H1 (cell line): ENCODE results near the gene SLX9. TPM values are rescaled to one million over a fixed set of nuclear protein-coding genes. Genes with fewer than 3 reads are reported as not detected.

Experiments used
- CTCF ChIA-PET: fragments of 300-600 bp; sonication (Branson Sonifier 250); formaldehyde crosslinking; loops from one replicate; lab custom pipeline; 2021; ENCODE audit not compliant: partially characterized antibody; lab: Charles Lee
- POLR2A ChIA-PET: fragments of 300-600 bp; sonication (Branson Sonifier 250); formaldehyde crosslinking; loops from one replicate; lab custom pipeline; 2021; ENCODE audit warnings: inconsistent platforms; ENCODE audit not compliant: partially characterized antibody; lab: Charles Lee
- DNase-seq, 2 experiments: peaks; one replicate each; pipeline versions ENCODE4 v3.0.0 to v3.0.0-alpha.2; 2010 to 2022; ENCODE audit warnings: low spot score in 2 of 2, low read depth in 1 of 2, mixed read lengths in 1 of 2
- FAIRE-seq: peaks from 2 replicates; lab custom pipeline; 2011; peaks lifted over from hg19 to GRCh38; lab: Jason Lieb, UNC
- H2AFZ ChIP-seq: 2 replicates; pipeline ENCODE4 v1.8.1; 2012; ENCODE audit warnings: low read length, inconsistent platforms
- H2AK5ac ChIP-seq: 2 replicates; pipeline ENCODE4 v1.6.1; 2013; ENCODE audit warnings: low read depth, low read length
- H2BK120ac ChIP-seq: replicated peaks from 2 replicates; pipeline ENCODE3; 2013; ENCODE audit warnings: low read depth, low read length, inconsistent platforms
- H2BK12ac ChIP-seq: 2 replicates; pipeline ENCODE4 v1.6.1; 2013; ENCODE audit warnings: low read depth, low read length
- H2BK15ac ChIP-seq: 2 replicates; pipeline ENCODE4 v1.6.1; 2013; ENCODE audit warnings: low read length
- H2BK20ac ChIP-seq: 2 replicates; pipeline ENCODE4 v1.6.1; 2013; ENCODE audit warnings: low read length
- H2BK5ac ChIP-seq: 2 replicates; pipeline ENCODE4 v1.6.1; 2013; ENCODE audit warnings: low read depth, low read length
- H3K14ac ChIP-seq: 2 replicates; pipeline ENCODE4 v1.6.1; 2013; ENCODE audit warnings: inconsistent platforms; ENCODE audit not compliant: insufficient read length
- H3K18ac ChIP-seq: 2 replicates; pipeline ENCODE4 v1.6.1; 2013; ENCODE audit warnings: low read length; ENCODE audit errors: extremely low read depth
- H3K23ac ChIP-seq: 2 replicates; pipeline ENCODE4 v1.6.1; 2013; ENCODE audit warnings: inconsistent platforms; ENCODE audit not compliant: insufficient read length
- H3K23me2 ChIP-seq: 2 replicates; pipeline ENCODE4 v1.6.1; 2013; ENCODE audit warnings: low read depth, low read length
- H3K27ac ChIP-seq: 2 replicates; pipeline ENCODE4 v1.6.1; 2011; ENCODE audit warnings: low read depth, low read length, inconsistent platforms
- H3K27me3 ChIP-seq, 4 experiments: replicated peaks in 1 of 4; 1 replicate in 1 of 4; 2 replicates in 3 of 4; pipeline versions ENCODE4 v1.6.1 to v1.8.1; 2011 to 2013; ENCODE audit warnings: low read length in 3 of 4, mild to moderate bottlenecking in 3 of 4, inconsistent platforms in 2 of 4, mixed read lengths in 2 of 4, moderate library complexity in 1 of 4; ENCODE audit not compliant: control insufficient read depth in 3 of 4, insufficient read depth in 3 of 4; ENCODE audit errors: extremely low read depth in 1 of 4
- H3K36me3 ChIP-seq, 4 experiments: 2 replicates each; pipeline versions ENCODE4 v1.6.1 to v1.8.1; 2011 to 2013; ENCODE audit warnings: mild to moderate bottlenecking in 4 of 4, low read length in 3 of 4, moderate library complexity in 2 of 4, control low read depth in 1 of 4, inconsistent platforms in 1 of 4; ENCODE audit not compliant: insufficient read depth in 4 of 4, control insufficient read depth in 2 of 4
- H3K4ac ChIP-seq: replicated peaks from 2 replicates; pipeline ENCODE3; 2013; ENCODE audit warnings: low read length, low read depth, mixed read lengths, inconsistent platforms; ENCODE audit not compliant: insufficient read length
- H3K4me1 ChIP-seq, 4 experiments: replicated peaks in 1 of 4; 1 replicate in 1 of 4; 2 replicates in 3 of 4; pipeline versions ENCODE4 v1.6.1 to v1.8.1; 2011 to 2013; ENCODE audit warnings: low read length in 3 of 4, inconsistent platforms in 2 of 4, mixed read lengths in 1 of 4; ENCODE audit not compliant: insufficient read depth in 4 of 4, control insufficient read depth in 3 of 4
- H3K4me2 ChIP-seq, 2 experiments: 2 replicates each; pipeline versions ENCODE4 v1.6.1 to v1.8.1; 2011 to 2013; ENCODE audit warnings: low read depth in 2 of 2, low read length in 2 of 2, control low read depth in 1 of 2, inconsistent platforms in 1 of 2, mild to moderate bottlenecking in 1 of 2; ENCODE audit not compliant: insufficient read depth in 1 of 2
- H3K4me3 ChIP-seq, 4 experiments: fragments of 200-600, 300-600 bp in 1 of 4; sonication (generic), shearing (Covaris generic), sonication (Bioruptor Twin) in 1 of 4; 2 replicates each; pipeline versions ENCODE4 v1.5.1 to v1.8.1; 2011 to 2016; ENCODE audit warnings: low read length in 4 of 4, low read depth in 3 of 4, control low read depth in 2 of 4, inconsistent platforms in 2 of 4, mild to moderate bottlenecking in 2 of 4, mixed read lengths in 1 of 4, moderate library complexity in 1 of 4; ENCODE audit not compliant: insufficient read depth in 2 of 4; ENCODE audit errors: extremely low read depth in 1 of 4
- H3K56ac ChIP-seq: replicated peaks from 2 replicates; pipeline ENCODE3; 2013; ENCODE audit warnings: low read depth, mild to moderate bottlenecking, mixed read lengths, low read length, inconsistent platforms; ENCODE audit not compliant: insufficient read length
- H3K79me1 ChIP-seq: 2 replicates; pipeline ENCODE4 v1.6.1; 2013; ENCODE audit warnings: low read depth, low read length, control low read depth
- H3K79me2 ChIP-seq, 2 experiments: 2 replicates each; pipeline versions ENCODE4 v1.6.1 to v1.8.1; 2012 to 2013; ENCODE audit warnings: low read length in 2 of 2, mild to moderate bottlenecking in 2 of 2, inconsistent platforms in 1 of 2; ENCODE audit not compliant: insufficient read depth in 2 of 2, control insufficient read depth in 1 of 2
- H3K9ac ChIP-seq, 4 experiments: replicated peaks in 1 of 4; 1 replicate in 1 of 4; 2 replicates in 3 of 4; pipeline versions ENCODE4 v1.6.1 to v1.8.1; 2011 to 2013; ENCODE audit warnings: low read depth in 3 of 4, low read length in 3 of 4, control low read depth in 2 of 4, mild to moderate bottlenecking in 2 of 4, moderate library complexity in 2 of 4, inconsistent platforms in 1 of 4; ENCODE audit errors: extremely low read depth in 1 of 4
- H3K9me3 ChIP-seq, 2 experiments: 2 replicates each; pipeline versions ENCODE4 v1.6.1 to v1.8.1; 2012 to 2013; ENCODE audit warnings: mild to moderate bottlenecking in 2 of 2, moderate library complexity in 2 of 2, control low read depth in 1 of 2, inconsistent platforms in 1 of 2, low read depth in 1 of 2, low read length in 1 of 2, mixed read lengths in 1 of 2; ENCODE audit not compliant: insufficient read depth in 2 of 2
- H4K20me1 ChIP-seq, 2 experiments: replicated peaks in 1 of 2; 2 replicates each; pipeline versions ENCODE3 to v1.8.1; 2011 to 2013; ENCODE audit warnings: inconsistent platforms in 2 of 2, low read length in 2 of 2, mild to moderate bottlenecking in 1 of 2; ENCODE audit not compliant: insufficient read depth in 2 of 2, control insufficient read depth in 1 of 2
- H4K5ac ChIP-seq: 2 replicates; pipeline ENCODE4 v1.6.1; 2013; ENCODE audit warnings: low read length, low read depth, mixed read lengths, inconsistent platforms; ENCODE audit not compliant: insufficient read length
- H4K8ac ChIP-seq: 2 replicates; pipeline ENCODE4 v1.8.0; 2013; ENCODE audit warnings: mild to moderate bottlenecking, moderate library complexity, low read length, inconsistent platforms; ENCODE audit not compliant: insufficient read depth; ENCODE audit errors: extremely low read depth
- H4K91ac ChIP-seq: replicated peaks from 2 replicates; pipeline ENCODE3; 2013; ENCODE audit warnings: low read length, mixed read lengths, inconsistent platforms; ENCODE audit not compliant: insufficient read length
- CEBPB ChIP-seq: IDR thresholded peaks from 2 replicates; pipeline ENCODE4 v1.6.1; 2012; ENCODE audit warnings: low read depth, low read length
- HDAC2 ChIP-seq, 2 experiments: fragments of 300-600 bp in 1 of 2; sonication (generic) in 1 of 2; IDR thresholded peaks; 2 replicates each; pipeline ENCODE4 v1.6.1; 2011 to 2012; ENCODE audit warnings: low read depth in 2 of 2, low read length in 2 of 2, mild to moderate bottlenecking in 2 of 2, moderate library complexity in 2 of 2, borderline replicate concordance in 1 of 2, inconsistent platforms in 1 of 2
- NANOG ChIP-seq: IDR thresholded peaks from 2 replicates; pipeline ENCODE4 v1.6.1; 2011; ENCODE audit warnings: low read length, low read depth, mild to moderate bottlenecking, inconsistent platforms; ENCODE audit not compliant: insufficient read depth, poor library complexity, severe bottlenecking
- RAD21 ChIP-seq, 2 experiments: IDR thresholded peaks in 1 of 2; conservative IDR thresholded peaks in 1 of 2; 2 replicates each; pipeline ENCODE4 v1.6.1; 2011; ENCODE audit warnings: low read depth in 2 of 2, low read length in 2 of 2, improper control_type of control experiment in 1 of 2, inconsistent platforms in 1 of 2, mild to moderate bottlenecking in 1 of 2, moderate library complexity in 1 of 2
- RFX5 ChIP-seq: IDR thresholded peaks from 2 replicates; pipeline ENCODE4 v1.6.1; 2011; ENCODE audit warnings: low read depth, low read length, improper control_type of control experiment, borderline replicate concordance
- RNF2 ChIP-seq: fragments of 200-900, 300-1000 bp; sonication (generic); IDR thresholded peaks from 2 replicates; pipeline ENCODE4 v1.7.1; 2016; ENCODE audit warnings: borderline replicate concordance, low read depth, mild to moderate bottlenecking, antibody characterized with exemption, low read length; ENCODE audit not compliant: poor library complexity, severe bottlenecking; ENCODE audit errors: missing control alignments
- SP1 ChIP-seq: IDR thresholded peaks from 2 replicates; pipeline ENCODE4 v1.6.1; 2011; ENCODE audit warnings: low read depth, low read length
- SRF ChIP-seq: IDR thresholded peaks from 2 replicates; pipeline ENCODE4 v1.6.1; 2011; ENCODE audit warnings: mild to moderate bottlenecking, low read depth, low read length, moderate library complexity
- USF2 ChIP-seq: IDR thresholded peaks from 2 replicates; pipeline ENCODE4 v1.6.1; 2011; ENCODE audit warnings: low read length, improper control_type of control experiment
- WGBS, 2 experiments: shearing (Covaris generic) in 1 of 2; methylation state at CpG; one replicate each; pipeline versions ENCODE4 v1.1.6 to v1.1.7; 2013 to 2015; ENCODE audit warnings: low lambda C conversion rate in 2 of 2, mixed read lengths in 2 of 2, inconsistent platforms in 1 of 2, low coverage in 1 of 2, missing lambda C conversion rate in 1 of 2; ENCODE audit not compliant: insufficient replicate concordance in 2 of 2, insufficient coverage in 1 of 2, insufficient read length in 1 of 2; ENCODE audit errors: extremely low coverage in 1 of 2, missing lambda C conversion rate in 1 of 2; 5-methylcytosine and 5-hydroxymethylcytosine counted together
- polyA plus RNA-seq, 7 experiments: library from polyadenylated mRNA; depleted of rRNA in 3 of 7; stranded (reverse) in 5 of 7; unstranded in 2 of 7; fragments of >200 nt in 5 of 7; fragments of 200-250 nt in 2 of 7; gene quantifications; 1 replicate in 5 of 7; 2 replicates in 1 of 7; 4 replicates in 1 of 7; pipeline versions ENCODE4 v1.2.1 to v1.2.3, GENCODE V29; 2011 to 2013; ENCODE audit warnings: missing spikeins in 2 of 7, mixed read lengths in 2 of 7
- total RNA-seq: library from RNA; stranded (reverse); fragmentation: NEBNext Ultra II Directional; extraction: Animal tissue kit (Norgen Biotek cat#: 25700); gene quantifications from 2 replicates; pipeline ENCODE4 v1.2.1, GENCODE V29; 2021

SLX9 gene
- total and polyA plus RNA-seq, 2 of the 8 experiments (the other 6 are each of a cell fraction or from before 2014, with no cell fraction given), result 17.7 to 57.3 TPM

- Histone ChIP-seq H3K9ac (no peak overlapping the region), H4K5ac (no peak overlapping the region), H3K4ac (no peak overlapping the region), H4K8ac (no peak overlapping the region; the same call in 1 of the 2 replicates), H3K9me3 (no peaks in the 10 kb centered on the region; a peak in 1 of 4 replicates), H2BK20ac (no peak overlapping the region), H3K23me2 (peaks cover 4% of the 10 kb centered on the region; the same call in 1 of the 2 replicates), H3K4me3 (no peak overlapping the region), H3K79me2 (no peaks in the 10 kb centered on the region), H3K23ac (no peak overlapping the region), H3K27me3 (peaks cover 2 to 33% (median 27%) of the 10 kb centered on the region in 4 experiments), H3K27ac (no peak overlapping the region), H3K79me1 (no peaks in the 10 kb centered on the region), H2BK120ac (no peak overlapping the region), H4K20me1 (no peaks in the 10 kb centered on the region), H3K56ac (no peak overlapping the region), H2AK5ac (no peak overlapping the region), H3K4me1 (peaks cover 0 to 26% (median 13%) of the 10 kb centered on the region in 4 experiments; a peak in 6 of 7 replicates), H3K4me2 (no peak overlapping the region), H2BK12ac (peak overlapping the region; percentile 4; the same call in 1 of the 2 replicates), H3K36me3 (no peaks in the 10 kb centered on the region), H2BK5ac (no peak overlapping the region), H4K91ac (no peak overlapping the region), H2AFZ (no peak overlapping the region), H3K14ac (no peak overlapping the region), H3K18ac (no peak overlapping the region), H2BK15ac (no peak overlapping the region)
- no peak for DNase-seq
- ChIA-PET CTCF (interaction anchor here (1.0 kb wide), 1 partner anchor 12 kb away, joined by 4 read pairs; no protein-coding TSS in a partner anchor), POLR2A (interaction anchor here (1.3 kb wide), 1 partner anchor 12 kb away, joined by 3 read pairs; no protein-coding TSS in a partner anchor)
- WGBS, 2 experiments, result 85% methylated on average over 13 of the region's 14 CpGs; no CpG with 5 or more reads in 1 of the 2 experiments
- no peak for FAIRE-seq
- TF ChIP-seq SRF, result no peak
- TF ChIP-seq USF2, result no peak
- TF ChIP-seq NANOG, result no peak
- no peak for TF ChIP-seq RAD21 (IDR thresholded peaks at IDR 0.05 in 1 of 2, conservative IDR thresholded peaks at IDR 0.05 in 1 of 2; ENCODE audit: low read depth in 2 of 2, low read length in 2 of 2)
- no peak for TF ChIP-seq RNF2
- TF ChIP-seq HDAC2 (IDR thresholded peaks at IDR 0.05; ENCODE audit: borderline replicate concordance in 1 of 2, low read depth in 2 of 2, low read length in 2 of 2), result no peak
- TF ChIP-seq SP1, result no peak
- no peak for TF ChIP-seq RFX5
- no peak for TF ChIP-seq CEBPB
These were observed 75.1 kb downstream of the SLX9 start for GRCh38 chr21:45014747-45015468.
